Glomerular visceral epithelial cell (primary cell): ENCODE measurements around the gene CDC20B.

ENCODE experiments used
- DNase-seq: peaks from one replicate; pipeline ENCODE4 v3.0.0-alpha.2; 2016; ENCODE audit errors: extremely low spot score

CDC20B gene, protein sequence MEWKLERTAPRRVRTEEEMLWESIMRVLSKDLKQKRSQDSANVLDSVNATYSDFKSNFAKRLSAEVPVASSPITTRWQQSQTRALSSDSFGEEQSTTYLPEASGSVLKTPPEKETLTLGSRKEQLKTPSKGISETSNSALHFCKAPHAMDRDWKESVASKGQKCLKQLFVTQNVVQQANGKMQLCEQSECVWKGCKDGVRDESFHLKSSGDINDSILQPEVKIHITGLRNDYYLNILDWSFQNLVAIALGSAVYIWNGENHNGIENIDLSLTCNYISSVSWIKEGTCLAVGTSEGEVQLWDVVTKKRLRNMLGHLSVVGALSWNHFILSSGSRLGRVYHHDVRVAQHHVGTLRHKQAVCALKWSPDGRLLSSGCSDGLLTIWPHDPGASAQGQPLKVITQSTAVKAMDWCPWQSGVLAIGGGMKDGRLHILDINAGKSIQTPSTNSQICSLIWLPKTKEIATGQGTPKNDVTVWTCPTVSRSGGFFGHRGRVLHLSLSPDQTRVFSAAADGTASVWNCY

DNA sequence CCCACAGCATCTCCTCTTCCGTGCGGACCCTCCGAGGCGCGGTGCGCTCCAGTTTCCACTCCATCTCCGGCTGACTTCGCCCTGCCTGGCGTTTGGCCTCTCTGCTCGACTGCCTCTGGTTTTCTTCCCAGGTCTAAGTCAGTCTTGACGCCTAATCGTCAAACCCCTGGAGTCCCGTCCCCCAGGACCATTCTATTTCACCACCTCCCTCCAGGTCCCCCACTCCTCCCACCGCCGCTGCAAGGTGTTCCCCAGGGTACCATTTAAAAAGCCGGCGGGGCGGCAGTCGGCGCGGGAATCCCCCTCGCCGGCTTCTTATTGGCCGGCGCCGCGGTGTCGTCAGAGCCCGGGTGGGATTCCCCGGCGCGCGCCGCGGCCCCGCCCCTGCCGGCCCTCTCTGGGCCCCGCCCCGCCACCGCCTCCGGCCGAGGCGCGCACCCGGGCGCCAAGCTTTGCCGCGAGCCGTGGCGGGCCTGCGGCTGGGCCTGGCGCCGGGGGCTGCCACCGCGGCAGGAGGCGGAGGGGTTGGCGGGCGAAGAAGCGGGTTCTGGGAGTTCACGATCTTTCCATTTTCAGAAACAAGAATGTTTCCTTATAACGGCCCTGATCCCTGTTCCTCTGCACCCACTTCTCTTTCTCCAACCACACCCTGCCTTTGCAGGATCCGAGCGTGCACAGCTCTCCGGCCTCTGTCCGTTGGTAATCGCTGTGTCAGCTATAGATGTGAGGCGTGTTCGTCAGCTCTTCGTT lies at the start of gene CDC20B:
Gene CDC20B, minus strand, starts transcription at position 241 of the 750 bp plus-strand sequence. Its CDS starts 177 bp downstream, at position 64.
- peak; percentile 82 for DNase-seq

DNA sequence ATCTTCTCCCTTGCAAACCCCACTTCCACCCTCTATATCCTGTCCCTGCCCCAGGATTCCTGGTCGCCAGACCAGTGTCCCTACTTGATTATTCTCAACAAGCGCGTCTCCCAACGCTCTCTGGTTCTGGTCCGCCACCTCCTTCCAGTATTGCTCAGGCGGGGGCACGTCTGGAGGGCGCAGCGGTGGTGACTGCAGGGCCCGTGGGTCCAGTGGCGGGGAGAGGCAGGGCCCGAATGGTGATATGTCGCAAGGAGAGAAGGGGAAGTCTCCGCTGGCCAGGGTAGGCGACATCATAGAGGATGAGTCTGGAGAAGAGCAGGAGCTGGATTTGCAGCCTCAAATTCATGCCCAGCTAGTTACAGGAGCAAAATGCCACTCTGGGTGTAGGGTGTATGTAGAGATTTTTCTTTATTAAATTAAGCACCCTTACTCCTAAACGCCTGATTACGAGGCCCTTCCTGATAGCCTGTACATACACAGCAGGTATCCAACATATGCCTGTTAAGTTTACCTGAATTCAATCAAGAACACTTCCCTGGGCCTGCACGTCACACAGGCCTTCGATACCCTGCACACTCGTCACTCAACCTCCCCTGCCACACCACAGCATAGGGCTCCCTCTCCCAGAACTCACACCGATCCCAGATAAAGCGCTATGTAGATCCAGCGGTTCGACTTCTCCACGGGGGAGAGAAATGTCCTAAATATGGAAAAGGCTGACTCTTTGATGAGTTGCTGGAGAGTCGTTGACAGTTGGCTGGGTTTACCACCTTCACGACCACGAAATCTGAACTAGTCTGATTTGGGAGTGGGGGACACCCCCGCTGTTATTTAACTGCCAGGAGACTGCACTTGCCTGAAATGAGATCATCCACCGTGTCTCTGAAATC lies 49.4 kb upstream of the CDC20B start:
- no peak for DNase-seq

DNA sequence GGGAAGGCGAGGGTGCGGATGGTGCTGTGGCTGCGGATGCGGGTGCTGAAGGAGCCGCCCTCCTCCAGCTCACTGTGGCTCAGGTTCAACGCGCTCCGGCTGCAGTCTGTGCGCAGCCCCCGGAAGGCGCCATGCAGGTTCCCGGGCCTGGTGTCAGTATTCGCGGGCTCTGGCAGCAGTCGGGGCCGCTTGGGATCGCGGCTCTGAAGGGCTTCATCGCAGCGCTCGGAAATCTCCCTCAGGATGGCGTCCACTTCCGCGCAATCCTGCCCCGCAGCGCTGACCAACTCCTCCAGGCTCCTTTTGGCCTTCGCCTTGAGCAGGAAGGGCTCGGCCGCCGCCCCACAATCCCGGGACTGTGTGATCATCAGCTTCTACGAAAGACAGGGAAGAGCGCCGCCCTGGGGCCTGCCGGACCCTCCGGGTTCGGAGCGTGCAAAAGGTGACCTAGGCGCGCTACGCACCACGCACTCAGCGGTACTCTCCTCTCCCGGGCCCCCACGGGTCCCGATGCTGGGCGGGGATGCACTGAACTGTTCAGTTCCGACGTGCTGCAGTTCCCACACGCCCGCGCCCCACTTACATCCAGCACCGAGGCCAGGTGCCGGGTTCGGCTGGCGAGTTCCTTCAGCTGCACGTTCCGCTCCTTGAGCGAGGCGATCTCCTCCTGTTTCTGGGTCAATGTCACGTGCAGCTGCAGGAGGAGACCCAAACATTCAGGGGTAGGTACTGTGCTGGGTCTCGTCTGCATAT lies 47.6 kb upstream of the CDC20B start:
- DNase-seq, result no peak

DNA sequence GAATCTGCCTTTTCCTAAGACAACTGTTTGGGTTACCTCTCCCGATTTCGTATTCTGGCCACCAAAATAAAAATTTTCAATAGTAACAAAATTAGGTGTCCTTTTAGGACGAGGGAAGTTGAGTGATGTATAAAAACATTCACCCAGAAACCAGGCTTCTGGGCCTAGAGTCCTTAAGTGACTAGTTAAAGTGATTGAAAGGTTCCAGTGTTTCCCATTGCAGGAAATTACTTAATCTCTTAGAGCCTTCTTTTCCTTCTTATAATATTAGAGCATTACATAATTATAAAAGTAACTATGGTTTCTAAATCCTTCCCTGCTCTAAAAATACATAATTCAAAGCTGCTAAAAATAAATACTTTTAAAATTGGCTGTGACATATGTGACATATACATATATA lies 46.8 kb upstream of the CDC20B start:
- no peak for DNase-seq

DNA sequence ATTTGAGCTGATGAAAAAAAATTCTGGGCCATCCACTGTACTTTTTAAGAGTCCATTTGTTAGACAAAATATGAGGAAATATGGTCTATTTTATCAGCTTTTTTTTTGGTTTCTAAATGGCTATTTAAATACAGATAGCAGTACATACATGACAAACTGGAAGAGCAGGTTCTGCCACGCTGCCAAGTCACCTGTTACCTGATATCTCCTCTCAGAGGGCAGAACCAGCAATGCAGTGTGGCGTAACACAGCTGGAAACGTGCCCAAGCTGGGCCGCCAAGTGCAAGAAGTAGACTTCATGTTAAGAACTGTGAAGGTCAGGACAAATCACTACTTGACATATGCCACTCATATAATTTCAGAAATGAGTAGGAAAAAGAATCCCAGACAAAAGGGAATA lies 46.0 kb upstream of the CDC20B start:
- DNase-seq, result no peak

DNA sequence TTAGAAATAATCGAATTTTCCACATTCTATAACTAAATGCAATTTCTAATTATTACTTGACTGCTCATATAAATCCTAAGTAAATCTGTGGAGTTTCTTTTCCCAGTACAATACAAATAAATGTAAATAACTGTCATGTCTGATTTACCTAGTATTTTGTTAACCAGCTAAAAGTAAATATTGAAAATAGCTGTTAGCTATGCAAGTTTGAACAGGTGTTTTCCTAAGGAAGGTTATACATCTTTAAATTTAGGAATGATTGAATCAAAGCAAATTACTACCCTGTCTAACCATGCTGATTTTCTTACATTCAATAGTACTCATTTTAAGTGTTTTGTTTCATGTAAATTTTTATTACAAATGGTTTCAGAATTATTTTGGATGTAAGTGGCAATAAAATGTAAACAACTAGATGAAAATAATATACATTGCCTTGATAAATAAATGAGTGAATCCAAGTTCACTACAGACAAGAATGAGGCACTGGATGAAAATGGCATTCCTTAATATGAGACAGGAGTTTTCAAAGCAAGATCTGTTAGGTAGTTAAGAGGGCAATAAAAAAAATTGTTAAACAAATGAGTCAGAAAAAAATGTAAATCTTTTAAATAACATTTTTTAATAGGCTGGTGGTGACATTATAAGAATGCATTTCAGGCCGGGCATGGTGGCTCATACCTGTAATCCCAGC lies 38.4 kb upstream of the CDC20B start:
- no peak for DNase-seq

DNA sequence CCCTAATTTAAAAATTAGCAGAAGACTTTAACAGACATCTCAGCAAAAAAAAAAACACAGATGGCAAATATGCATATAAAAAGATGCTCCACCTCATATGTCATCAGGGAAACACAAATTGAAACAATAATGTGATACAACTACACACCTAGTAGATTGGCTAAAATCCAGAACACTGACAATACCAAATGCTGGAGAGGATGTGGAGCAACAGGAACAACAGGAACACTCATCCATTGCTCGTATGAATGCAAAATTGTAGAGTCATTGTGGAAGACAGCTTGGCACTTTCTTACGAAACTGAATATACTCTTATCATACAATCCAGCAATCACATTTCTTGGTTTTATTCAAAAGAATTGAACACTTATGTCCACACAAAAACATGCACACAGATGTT lies 32.0 kb upstream of the CDC20B start:
- DNase-seq, result no peak

DNA sequence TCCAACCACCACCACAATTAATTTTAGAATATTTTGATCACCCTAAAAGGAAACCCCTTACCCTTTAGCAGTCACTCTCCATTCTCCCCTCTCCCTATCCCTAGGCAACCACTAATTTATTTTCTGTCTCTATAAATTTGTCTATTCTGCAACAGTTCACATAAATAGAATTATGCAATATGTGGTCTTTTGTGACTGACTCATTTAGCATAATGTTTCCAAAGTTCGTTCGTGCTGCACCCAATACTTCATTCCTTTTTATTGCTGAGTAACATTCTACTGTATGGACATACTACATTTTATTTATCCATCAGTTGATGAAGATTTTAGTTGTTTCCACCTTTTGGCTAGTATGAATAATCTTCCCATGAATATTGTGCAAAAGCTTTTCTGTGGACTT lies 18.2 kb upstream of the CDC20B start:
- no peak for DNase-seq

DNA sequence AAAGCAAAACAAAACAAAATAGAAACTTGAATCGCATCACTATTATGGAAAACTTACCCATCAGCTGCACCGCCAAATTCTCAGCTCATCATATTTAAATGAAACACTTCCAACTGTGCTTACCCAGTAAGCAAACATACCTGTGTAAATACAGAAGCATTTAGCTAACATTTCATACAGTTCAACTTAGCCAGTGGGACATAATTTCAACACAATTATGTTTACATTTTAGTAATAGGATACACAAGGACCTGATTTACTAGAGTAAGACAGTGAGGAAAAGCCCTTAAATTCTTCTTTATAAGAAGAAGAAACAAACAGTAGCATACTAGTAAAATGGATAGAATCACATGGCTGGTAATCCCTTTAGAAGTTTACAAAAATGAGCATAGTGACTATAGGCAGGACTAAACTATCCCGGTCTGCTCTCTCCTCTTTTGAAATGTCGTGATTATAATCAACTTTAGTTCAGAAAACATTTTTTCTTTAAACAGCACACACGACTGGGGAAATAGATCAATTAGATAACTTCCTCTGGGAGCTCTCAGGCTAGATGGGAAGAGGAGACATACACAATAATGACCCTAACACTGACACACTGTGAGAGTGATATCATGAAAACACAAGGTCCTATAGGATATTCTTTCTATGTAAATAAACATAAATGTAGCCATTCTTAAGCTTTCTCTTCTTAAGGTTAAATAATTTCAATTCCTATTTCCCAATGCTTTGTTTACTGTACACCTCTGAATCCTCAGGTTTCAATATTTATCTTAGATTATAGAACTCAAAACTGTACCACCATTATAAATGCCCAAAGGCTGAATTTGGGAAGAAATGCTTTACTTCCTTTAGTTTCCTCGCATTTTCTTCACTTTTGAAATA lies 15.9 kb upstream of the CDC20B start:
- no peak for DNase-seq

DNA sequence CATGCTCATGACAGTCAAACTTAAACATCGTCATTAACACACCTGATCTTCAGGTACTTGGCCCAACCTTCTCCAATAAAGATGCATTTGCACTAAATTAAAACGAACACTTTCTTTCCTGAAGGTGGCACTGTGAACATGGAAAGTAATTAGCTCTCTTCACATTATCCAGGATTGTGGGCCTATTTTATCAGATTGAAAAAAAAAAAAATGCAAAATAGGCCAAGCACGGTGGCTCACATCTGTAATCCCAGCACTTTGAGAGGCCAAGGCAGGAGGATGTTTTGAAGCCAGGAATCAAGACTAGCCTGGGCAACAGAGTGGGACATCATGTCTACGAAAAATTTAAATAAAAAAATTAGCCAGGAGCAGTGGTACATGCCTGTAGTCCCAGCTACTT lies 14.4 kb upstream of the CDC20B start:
- DNase-seq, result peak; percentile 16

DNA sequence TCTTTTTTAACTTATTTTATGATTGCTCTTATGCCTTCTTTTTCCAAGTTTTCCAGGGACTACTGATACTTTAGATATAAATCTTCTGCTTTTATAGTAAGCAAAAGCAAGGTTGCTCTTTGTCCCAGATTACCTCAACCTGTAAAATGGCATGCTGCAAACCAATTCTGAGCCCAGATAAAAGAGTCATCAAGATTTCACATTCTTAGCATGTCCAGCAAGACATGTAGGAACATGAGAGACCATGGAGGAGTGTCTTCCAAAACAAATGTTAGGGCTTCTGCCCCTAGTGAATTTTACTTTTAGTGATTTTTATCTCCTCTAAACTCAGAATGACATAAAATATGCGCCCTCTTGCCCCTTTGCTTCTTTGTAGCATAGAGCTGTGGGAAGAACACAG lies 7.0 kb upstream of the CDC20B start:
- DNase-seq, result no peak

DNA sequence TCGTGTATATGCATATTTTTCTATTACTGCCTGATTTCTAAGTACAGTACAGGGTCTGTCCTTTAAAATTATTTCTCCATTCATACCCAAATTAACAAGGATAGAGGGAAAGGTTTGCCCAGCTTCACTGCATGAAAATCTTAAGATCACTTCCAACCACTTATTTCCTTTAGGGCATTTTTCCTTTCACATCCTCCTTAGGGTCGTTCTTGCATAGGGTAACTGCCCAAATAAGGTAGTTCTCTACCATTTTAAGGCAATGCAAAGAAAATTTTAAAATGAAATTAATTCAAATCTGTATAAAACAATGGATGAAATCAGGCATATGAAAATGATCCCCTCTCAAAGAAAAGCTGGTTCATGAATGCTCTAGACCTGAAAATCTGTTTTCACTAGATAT lies 4.1 kb upstream of the CDC20B start:
- no peak for DNase-seq

DNA sequence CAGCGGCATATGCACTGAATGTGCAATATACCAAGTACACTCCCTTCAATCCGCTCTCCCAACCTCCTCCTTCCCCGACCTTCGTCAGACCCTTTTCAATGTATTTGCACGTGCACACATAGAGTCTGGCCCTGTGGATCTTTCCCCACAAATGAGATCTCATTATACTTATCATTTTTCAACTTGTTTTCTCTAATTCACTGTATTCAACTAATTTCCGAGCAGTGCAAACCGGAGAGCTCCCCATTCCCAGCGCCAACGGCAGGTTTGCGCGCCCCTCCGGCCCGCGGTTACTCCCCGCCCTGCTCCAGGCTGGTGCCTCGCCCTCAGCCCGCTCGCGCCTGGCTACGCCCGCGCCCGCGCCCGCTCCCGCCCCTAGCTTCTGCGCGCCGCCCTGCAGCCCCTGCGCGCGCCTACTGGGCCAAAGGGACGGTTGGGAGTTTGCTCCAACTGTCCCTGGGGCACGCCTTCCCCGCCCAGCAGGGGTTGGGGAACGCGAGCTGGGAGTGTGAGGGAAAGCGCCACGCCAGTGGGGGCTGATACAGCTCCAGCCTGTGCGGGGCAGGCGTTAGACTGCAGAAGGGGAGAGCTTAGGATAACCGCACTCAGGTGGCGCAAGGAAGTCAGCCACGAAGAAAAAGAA lies 3.3 kb upstream of the CDC20B start:
- DNase-seq, result peak; percentile 67

DNA sequence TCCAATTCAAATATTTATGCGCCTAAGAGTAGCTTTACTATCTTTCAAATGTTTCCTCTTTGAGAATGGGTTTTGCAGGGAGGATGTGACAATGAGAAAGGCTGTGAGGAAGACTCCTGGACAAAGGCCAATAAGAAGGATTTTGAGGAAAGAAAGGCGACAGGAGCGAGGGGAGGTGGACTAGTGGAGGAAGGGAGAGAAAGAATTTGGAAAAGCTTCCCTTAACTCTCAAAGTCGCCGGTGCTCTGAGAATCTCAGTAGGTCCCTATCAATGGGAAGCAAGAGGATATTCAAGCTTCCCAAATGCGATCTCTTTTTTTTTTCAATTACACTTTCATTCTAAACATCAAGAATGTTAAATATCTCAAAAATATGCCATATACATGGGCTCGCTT lies 2.8 kb upstream of the CDC20B start:
- no peak for DNase-seq

DNA sequence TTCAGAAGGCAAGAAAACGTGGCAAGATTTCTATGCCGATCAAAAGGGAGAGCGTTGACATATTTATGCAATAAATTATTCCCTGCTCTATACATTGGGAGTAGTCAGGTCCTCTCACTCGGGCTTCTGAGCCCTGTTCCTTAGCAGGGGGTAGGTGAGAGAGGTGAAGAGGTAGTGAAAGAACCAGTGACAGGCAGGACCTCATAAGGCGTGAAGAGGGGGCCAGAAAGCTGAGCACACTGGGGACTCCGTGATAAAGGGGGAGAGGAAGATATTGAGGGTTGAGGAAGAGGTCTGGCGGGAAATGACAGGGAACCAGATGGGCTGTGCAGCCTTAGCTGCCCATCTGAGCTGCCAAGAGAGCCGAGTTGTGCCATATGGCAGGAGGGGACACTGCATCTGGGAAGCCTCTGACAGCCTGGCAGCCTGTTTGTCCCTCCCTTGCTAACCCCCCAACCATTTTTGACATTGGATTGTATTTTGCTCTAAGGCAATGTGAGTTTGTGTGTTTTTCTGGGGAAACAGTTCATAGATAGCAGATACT lies 782 bp upstream of the CDC20B start:
- no peak for DNase-seq

DNA sequence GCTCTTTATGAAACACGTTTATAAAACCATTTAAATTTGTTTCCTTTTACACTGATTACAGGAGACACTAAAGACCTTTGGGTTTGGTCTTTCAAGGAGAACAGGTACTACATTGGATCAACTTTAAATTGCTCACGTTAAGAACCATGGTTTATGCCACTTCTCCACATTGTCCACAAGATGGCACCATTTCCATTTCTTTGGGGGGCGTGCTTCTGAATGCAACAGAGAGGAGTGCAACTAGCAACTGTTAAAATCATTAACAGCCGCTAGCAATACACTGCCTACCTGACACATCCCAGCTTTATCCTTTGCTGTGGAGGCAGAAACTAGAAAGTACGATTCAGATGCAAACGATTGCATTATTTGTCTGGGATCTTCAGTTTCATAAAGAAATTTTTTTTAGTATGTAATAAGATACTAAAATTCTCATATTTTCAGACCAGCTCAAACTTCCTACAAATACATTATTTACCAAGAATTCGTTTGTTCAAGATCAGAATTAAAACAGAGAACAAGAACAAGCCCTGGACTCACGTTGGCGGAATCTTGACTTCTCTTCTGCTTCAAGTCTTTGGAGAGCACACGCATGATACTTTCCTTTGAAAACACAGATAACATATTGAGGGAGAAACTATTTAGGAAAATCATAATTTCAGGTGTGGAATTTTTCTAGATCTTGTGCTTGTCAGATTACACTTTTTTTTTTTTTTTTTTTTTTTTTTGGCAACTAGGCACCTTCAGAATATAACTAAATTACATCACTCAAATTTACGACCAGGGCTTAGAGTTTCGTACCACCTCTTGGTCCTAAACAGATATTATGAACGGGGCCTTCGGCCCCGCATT lies 702 bp downstream of the CDC20B start:
- DNase-seq, result peak; percentile 84

DNA sequence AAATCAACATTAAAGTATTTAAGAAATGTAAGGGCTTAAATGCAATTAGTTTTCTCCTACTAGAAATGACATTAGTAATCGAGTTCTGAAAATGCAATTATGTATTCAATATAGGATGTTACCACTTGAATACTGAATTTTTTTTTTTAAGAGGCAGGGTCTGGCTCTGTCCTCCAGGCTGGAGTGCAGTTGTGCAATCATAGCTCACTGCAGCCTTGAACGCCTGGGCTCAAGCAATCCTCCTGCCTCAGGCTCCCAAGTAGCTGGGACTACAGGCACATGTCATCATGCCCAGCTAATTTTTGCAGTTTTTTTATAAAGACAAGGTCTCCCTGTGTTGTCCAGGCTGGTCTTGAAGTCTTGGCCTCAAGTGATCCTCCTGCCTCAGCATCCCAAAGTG lies 1.5 kb downstream of the CDC20B start:
- DNase-seq, result no peak

DNA sequence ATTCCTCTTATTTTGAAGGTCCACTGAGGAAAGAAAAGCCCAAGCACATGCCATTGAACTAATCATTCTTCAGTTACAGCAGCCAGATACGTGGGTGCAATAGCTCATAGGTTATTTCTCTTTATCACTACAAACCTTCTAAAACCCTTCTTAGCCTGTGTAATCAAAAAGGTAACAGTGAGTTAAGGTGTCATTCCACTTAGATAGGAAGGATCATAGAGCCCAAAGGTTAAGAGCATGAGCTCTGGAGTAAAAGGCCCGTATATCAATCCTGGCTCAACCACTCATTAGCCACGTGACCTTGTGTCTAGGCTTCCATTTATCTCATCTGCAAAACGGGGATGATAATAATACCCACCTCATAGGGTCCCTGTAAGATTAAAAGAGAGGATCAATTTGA lies 10.3 kb downstream of the CDC20B start:
- no peak for DNase-seq
